Neutrophil (primary cell): ENCODE results near the gene C12orf42.

Source experiments
- H3K27ac ChIP-seq: fragments of 200-600 bp; sonication (generic); 2 replicates; pipeline ENCODE4 v1.5.1; 2016; ENCODE audit warnings: mild to moderate bottlenecking, moderate library complexity
- H3K27me3 ChIP-seq: fragments of 200-600 bp; sonication (generic); 2 replicates; pipeline ENCODE4 v1.6.0; 2016; ENCODE audit warnings: mild to moderate bottlenecking
- H3K36me3 ChIP-seq: fragments of 200-600 bp; sonication (generic); 2 replicates; pipeline ENCODE4 v1.5.1; 2017
- H3K4me1 ChIP-seq, 2 experiments: fragments of 200-600 bp in 1 of 2; sonication (generic) in 1 of 2; 1 replicate in 1 of 2; 2 replicates in 1 of 2; pipeline versions ENCODE4 v1.5.1 to v1.6.1; 2013 to 2016; ENCODE audit warnings: low read depth in 1 of 2, low read length in 1 of 2, mild to moderate bottlenecking in 1 of 2, moderate library complexity in 1 of 2; ENCODE audit not compliant: control insufficient read depth in 1 of 2, insufficient read depth in 1 of 2
- H3K4me3 ChIP-seq, 2 experiments: fragments of 200-600 bp in 1 of 2; sonication (generic) in 1 of 2; 1 replicate in 1 of 2; 2 replicates in 1 of 2; pipeline ENCODE4 v1.5.1; 2013 to 2016; ENCODE audit warnings: low read depth in 1 of 2, low read length in 1 of 2, mild to moderate bottlenecking in 1 of 2, moderate library complexity in 1 of 2
- H3K9me3 ChIP-seq: fragments of 200-600 bp; sonication (generic); 2 replicates; pipeline ENCODE4 v1.5.1; 2016
- TF ChIP-seq, protein P1 (sequence below): fragments of 200-600 bp; sonication (generic); IDR thresholded peaks from 2 replicates; pipeline ENCODE4 v1.5.1; 2016; ENCODE audit warnings: antibody characterized with exemption

The C12orf42 gene

DNA sequence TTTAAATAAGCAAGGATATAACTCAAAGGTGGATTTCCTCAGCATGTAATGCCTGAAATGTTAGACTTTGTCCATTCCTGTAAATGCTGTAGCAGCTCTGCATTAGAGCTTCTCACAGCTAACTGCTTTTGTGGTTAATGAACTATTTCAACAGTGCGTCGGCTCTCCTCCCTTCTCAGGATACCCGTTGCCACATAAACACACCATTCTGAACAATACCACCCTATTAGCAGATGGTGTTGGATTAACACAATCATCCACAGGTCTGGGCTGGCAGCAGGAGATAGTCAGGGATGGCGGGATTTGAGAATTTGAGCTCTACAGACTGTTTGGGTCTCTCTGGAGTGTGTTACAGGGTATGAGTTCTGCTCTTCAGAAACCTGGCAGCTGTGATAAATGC lies 33.5 kb upstream of the C12orf42 start:
- no peak overlapping the region for H3K27ac ChIP-seq
- H3K9me3 ChIP-seq, result no peaks in the 10 kb centered on the region
- no peaks in the 10 kb centered on the region for H3K36me3 ChIP-seq
- H3K4me3 ChIP-seq, result no peak overlapping the region
- TF ChIP-seq, protein P1, sequence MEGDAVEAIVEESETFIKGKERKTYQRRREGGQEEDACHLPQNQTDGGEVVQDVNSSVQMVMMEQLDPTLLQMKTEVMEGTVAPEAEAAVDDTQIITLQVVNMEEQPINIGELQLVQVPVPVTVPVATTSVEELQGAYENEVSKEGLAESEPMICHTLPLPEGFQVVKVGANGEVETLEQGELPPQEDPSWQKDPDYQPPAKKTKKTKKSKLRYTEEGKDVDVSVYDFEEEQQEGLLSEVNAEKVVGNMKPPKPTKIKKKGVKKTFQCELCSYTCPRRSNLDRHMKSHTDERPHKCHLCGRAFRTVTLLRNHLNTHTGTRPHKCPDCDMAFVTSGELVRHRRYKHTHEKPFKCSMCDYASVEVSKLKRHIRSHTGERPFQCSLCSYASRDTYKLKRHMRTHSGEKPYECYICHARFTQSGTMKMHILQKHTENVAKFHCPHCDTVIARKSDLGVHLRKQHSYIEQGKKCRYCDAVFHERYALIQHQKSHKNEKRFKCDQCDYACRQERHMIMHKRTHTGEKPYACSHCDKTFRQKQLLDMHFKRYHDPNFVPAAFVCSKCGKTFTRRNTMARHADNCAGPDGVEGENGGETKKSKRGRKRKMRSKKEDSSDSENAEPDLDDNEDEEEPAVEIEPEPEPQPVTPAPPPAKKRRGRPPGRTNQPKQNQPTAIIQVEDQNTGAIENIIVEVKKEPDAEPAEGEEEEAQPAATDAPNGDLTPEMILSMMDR, result no peak
- peaks cover 4% of the 10 kb centered on the region for H3K27me3 ChIP-seq
- no peaks in the 10 kb centered on the region for H3K4me1 ChIP-seq

DNA sequence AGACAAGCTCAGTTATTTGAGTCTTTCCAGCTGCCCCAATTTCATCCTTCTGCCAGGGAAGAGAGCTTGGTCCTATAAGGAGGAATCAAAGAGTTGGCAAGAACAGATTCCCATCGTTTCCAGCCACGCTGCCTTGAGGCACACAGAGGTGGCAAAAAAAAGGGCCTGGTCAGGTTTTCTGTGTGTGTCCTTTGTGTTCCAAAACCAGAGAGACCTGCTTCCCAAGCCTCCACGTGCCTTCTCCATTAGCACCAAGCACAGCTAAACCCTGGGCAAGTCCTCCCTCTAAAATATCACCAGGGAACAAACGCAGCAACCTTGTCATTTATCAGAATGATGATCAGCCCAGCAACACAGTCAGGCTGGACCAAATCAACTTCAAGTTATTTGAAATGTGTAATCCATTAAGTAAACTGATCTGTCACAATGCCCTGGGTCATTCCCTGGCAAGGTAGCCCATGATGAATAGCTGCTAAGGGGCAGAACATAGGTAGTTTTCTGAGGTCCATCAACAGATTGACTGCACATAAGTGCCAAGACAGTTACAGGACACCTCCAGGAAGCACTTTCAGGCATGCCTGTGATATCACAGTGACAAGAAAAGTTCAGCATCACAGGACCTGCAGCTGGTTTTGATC lies 28.6 kb upstream of the C12orf42 start:
- Histone ChIP-seq H3K27me3 (no peaks in the 10 kb centered on the region), H3K36me3 (no peaks in the 10 kb centered on the region), H3K4me3 (no peak overlapping the region), H3K4me1 (no peaks in the 10 kb centered on the region), H3K27ac (no peak overlapping the region), H3K9me3 (no peaks in the 10 kb centered on the region)
- TF ChIP-seq, protein P1, result no peak

DNA sequence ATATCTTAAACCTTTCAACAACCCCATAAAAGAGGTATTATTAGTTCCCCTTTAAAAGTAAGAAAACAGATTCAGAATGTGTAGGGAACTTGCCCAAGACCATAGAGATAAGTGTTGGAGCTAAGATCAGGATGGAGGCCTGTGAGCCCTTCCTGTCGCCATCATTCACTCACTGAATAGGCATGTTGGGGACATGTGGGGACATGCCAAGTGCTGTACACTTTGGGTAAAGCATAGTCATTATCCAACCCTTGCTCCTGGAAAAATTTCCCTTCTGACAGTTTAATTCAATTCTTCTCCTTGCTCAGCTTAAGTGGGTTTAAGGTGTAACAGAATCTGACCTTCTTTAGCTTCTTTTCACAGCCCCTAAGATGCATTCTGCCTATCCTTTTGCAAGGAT lies 28.0 kb upstream of the C12orf42 start:
- H3K27ac ChIP-seq, result no peak overlapping the region
- H3K9me3 ChIP-seq, result no peaks in the 10 kb centered on the region
- H3K27me3 ChIP-seq, result no peaks in the 10 kb centered on the region
- no peak overlapping the region for H3K4me3 ChIP-seq
- TF ChIP-seq, protein P1, result no peak
- no peaks in the 10 kb centered on the region for H3K4me1 ChIP-seq
- H3K36me3 ChIP-seq, result no peaks in the 10 kb centered on the region

DNA sequence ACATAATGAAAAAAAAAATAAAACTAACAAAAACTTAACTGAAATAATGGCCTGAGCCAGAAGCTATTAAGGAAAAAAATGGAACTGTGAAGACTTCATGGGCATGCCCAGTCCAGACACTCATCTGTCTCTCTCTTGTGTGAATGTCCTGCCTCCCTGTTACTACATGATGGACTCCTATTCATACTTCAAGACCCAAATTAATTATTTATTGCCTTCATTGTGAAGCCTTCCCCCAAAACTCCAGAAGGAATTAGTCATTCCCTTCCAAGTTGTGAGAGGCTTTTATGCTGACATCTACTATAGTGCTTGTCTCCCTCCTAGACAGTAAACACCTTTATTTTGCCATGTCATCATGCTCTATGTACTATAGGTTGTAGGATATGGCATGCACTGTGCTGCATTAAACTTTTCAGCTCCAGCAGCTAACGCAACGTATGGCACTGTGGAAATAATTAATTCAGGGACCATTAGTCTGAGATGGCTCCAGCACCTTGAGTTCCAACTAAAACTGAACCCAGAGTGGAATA lies 25.0 kb upstream of the C12orf42 start:
- TF ChIP-seq, protein P1, result no peak
- no peaks in the 10 kb centered on the region for H3K36me3 ChIP-seq
- no peak overlapping the region for H3K27ac ChIP-seq
- no peak overlapping the region for H3K4me3 ChIP-seq
- H3K27me3 ChIP-seq, result no peaks in the 10 kb centered on the region
- no peaks in the 10 kb centered on the region for H3K9me3 ChIP-seq
- no peaks in the 10 kb centered on the region for H3K4me1 ChIP-seq

DNA sequence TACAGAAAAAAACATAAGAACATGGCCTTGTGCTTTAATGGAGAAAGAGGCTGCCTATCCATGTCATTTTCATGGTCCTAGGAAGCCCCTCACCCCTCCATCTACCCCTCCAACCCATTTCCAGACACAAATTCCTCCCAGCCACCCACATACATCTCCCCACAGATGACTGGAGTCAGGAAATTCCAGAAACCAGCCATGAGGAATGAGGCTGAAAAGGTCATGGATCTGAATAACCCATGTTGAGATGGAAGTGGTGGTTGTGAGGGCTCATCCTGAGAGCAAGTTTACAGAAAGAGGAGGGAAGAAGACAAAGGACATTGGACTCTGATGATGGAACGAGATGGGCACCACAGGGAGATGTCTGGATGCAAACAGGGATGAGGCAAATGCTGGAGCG lies 23.9 kb upstream of the C12orf42 start:
- Histone ChIP-seq H3K36me3 (no peaks in the 10 kb centered on the region), H3K4me1 (no peaks in the 10 kb centered on the region), H3K9me3 (no peaks in the 10 kb centered on the region), H3K27ac (no peak overlapping the region), H3K4me3 (no peak overlapping the region), H3K27me3 (no peaks in the 10 kb centered on the region)
- TF ChIP-seq, protein P1, result no peak
